Astrocyte of the cerebellum (primary cell): ENCODE results near the gene IRF9.
A peak's percentile ranks its signal among the peaks of the same experiment; 100 is the strongest.

ENCODE experiments used
- DNase-seq: peaks from one replicate; pipeline ENCODE4 v3.0.0-alpha.2; 2011; ENCODE audit warnings: low read depth
- H3K4me3 ChIP-seq: 2 replicates; pipeline ENCODE4 v1.5.1; 2011; ENCODE audit warnings: mild to moderate bottlenecking, low read depth, low read length, moderate library complexity
- in situ Hi-C: cut with HindIII; loops from 2 replicates; pipeline ENCODE4 v1.10.0; 2017; ENCODE audit warnings: low sequenced_read_pairs
- TF ChIP-seq, protein P1 (sequence below): IDR thresholded peaks from 2 replicates; pipeline ENCODE4 v1.5.1; 2012; ENCODE audit warnings: low read length, low read depth, moderate library complexity, mild to moderate bottlenecking; ENCODE audit errors: missing control alignments

Gene IRF9

DNA sequence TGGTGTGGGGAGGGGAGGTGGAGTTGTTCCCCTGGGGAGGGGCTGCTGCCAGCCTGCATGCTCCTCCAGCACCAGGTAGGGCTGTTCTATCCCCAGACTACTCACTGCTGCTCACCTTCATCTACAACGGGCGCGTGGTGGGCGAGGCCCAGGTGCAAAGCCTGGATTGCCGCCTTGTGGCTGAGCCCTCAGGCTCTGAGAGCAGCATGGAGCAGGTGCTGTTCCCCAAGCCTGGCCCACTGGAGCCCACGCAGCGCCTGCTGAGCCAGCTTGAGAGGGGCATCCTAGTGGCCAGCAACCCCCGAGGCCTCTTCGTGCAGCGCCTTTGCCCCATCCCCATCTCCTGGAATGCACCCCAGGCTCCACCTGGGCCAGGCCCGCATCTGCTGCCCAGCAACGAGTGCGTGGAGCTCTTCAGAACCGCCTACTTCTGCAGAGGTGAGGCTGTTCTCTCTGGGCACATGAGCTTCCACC lies 3.5 kb downstream of the IRF9 start:
- no peak for DNase-seq
- no peak overlapping the region for H3K4me3 ChIP-seq
- in situ Hi-C loops = no loop called here
- TF ChIP-seq, protein P1, sequence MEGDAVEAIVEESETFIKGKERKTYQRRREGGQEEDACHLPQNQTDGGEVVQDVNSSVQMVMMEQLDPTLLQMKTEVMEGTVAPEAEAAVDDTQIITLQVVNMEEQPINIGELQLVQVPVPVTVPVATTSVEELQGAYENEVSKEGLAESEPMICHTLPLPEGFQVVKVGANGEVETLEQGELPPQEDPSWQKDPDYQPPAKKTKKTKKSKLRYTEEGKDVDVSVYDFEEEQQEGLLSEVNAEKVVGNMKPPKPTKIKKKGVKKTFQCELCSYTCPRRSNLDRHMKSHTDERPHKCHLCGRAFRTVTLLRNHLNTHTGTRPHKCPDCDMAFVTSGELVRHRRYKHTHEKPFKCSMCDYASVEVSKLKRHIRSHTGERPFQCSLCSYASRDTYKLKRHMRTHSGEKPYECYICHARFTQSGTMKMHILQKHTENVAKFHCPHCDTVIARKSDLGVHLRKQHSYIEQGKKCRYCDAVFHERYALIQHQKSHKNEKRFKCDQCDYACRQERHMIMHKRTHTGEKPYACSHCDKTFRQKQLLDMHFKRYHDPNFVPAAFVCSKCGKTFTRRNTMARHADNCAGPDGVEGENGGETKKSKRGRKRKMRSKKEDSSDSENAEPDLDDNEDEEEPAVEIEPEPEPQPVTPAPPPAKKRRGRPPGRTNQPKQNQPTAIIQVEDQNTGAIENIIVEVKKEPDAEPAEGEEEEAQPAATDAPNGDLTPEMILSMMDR = no peak

DNA sequence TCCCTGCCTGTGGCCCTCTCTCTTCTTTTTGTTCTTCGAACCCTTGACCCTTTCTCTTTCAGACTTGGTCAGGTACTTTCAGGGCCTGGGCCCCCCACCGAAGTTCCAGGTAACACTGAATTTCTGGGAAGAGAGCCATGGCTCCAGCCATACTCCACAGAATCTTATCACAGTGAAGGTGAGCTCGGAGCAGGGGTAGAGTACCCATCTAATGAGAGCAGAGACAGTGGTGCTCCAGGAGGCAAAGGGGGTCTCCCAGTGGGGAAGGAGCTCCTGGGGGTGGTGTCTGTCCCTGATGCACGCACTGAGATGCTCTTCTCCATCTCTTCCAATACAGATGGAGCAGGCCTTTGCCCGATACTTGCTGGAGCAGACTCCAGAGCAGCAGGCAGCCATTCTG lies 4.7 kb downstream of the IRF9 start:
- TF ChIP-seq, protein P1 = no peak
- no peak overlapping the region for H3K4me3 ChIP-seq
- no peak for DNase-seq
- in situ Hi-C loops = no loop called here

DNA sequence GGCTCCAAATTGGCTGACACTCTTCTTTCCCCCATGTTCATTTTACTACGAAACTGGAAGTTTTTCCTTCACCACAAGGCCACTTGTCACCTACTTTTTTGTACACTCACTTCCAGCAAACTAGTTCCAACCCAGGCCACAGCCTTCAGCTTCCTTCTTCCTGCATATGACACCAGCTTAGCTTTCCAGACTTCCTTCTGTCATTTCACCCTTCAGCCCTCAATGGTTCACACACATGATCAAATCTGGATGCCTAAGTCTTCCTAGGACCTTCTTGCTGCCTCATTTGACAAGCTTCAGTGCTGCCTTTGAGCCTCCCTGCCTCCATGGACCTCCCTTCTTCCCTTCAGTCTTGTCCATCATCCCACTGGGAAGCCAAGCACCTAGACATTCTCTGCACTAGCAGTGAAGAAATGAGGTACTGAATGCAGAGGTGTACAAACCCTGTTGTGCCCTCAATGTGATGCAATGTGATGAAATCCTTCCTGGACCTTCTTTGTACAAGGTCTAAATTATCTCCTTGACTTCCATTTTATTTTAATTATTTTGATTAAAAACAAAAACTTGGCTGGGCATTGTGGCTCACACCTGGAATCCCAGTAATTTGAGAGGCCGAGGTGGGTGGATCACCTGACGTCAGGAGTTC lies 6.5 kb downstream of the IRF9 start:
- no peak overlapping the region for H3K4me3 ChIP-seq
- TF ChIP-seq, protein P1 = no peak
- in situ Hi-C loops = no loop called here
- no peak for DNase-seq

DNA sequence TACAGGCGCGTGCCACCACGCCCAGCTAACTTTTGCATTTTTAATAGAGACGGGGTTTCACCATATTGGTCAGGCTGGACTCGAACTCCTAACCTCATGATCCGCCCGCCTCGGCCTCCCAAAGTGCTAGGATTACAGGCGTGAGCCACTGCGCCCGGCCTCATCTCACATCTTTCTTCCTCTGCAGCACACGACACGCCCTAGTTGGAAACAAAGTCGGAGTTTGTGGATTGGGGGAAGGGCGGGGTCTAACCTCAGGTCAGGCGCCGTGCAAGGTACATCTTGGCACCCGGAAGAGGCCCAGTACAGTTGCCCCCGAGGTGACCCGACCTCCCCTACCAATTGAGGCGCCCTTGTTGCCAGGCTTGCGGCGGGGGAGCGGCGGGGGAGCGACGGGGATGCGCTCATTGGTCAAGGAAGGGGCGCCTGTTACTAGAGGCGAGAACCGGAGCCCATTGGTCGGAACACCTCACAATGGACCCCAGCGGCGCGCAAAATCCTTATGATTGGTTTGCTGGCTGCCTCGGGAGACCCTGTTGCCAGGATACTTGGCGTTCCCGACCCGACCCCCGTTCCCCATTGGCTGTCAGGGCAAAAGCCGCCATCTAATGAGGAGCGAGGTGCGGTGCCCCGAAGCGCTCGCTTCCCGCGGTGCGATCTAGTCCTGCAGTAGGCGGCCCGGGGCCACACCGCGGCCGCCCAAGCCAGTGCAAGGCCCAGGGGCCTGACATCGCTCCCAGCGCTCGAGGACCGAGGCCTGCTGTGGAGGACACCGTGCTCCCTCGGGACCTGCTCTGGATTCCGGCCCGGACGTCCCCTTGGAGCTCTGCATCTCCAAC lies 10.6 kb downstream of the IRF9 start, which contains the start of gene REC8:
Gene REC8 (plus strand): TSS at position 659 of the 839 bp plus-strand sequence. CDS start 473 bp downstream, outside the sequence.
- TF ChIP-seq, protein P1 = no peak
- in situ Hi-C loops = no loop called here
- DNase-seq = peak; percentile 89
- H3K4me3 ChIP-seq = peak within 1 kb of the TSS; percentile 51

DNA sequence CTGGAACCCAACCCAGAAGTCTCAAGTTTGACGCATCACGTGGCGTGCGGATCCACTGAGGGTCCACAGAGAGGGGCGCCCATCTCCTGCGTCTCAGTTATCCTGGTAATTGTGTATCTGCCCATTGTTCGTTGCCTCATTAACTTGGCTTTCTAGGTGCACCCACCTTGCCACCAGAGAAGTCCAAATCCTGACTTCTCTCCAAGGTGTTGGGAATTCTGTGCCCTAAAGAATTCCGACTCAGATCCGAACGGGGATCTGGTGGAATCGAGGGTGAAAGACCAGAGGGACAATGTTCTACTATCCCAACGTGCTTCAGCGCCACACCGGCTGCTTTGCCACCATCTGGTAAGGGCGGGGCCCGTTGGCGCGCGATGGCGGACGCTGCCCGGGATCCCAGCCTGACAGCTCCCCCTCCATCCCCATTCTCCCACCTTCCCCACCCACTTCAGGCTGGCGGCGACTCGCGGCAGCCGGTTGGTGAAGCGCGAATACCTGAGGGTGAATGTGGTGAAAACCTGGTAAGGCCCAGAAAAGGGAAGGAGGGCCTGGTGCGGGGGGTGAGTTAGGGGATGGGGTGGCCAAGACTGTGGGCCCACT lies 11.3 kb downstream of the IRF9 start:
- peak overlapping the region; percentile 51 for H3K4me3 ChIP-seq
- in situ Hi-C loops = no loop called here
- TF ChIP-seq, protein P1 = no peak
- DNase-seq = no peak

DNA sequence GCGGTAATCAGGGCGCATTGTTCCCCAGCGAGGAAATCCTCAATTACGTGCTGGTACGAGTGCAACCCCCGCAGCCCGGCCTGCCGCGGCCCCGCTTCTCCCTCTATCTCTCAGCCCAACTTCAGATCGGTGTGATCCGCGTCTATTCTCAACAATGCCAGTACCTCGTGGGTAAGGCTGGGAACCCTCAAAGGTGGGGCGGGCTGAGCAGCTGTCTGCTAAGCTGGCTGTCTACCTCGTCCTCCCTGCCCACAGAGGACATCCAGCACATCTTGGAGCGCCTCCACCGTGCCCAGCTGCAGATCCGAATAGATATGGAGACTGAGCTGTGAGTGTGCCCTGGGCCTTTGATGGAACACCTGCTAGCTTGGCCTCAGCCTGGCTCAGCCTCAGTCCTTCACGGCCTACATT lies 11.8 kb downstream of the IRF9 start:
- H3K4me3 ChIP-seq = peak overlapping the region; percentile 51
- in situ Hi-C loops = no loop called here
- no peak for DNase-seq
- TF ChIP-seq, protein P1 = no peak
